ENCODE results near the gene SLC25A21.
"Not testable (repeated sequence)": the region's sequence is repeated elsewhere in the genome, so short reads cannot be mapped to it uniquely, and the experiment has no call there.

The SLC25A21 gene

GRCh38 chr14:36988989-36989388, 183.4 kb downstream of the SLC25A21 start:
- Mint-ChIP-seq H3K9me3 (no peaks in the 10 kb centered on the region), H3K27ac (no peak overlapping the region), H3K27me3 (no peaks in the 10 kb centered on the region), H3K36me3 (ENCODE audit: low read depth) (no peaks in the 10 kb centered on the region), H3K4me3 (no peak overlapping the region), H3K4me1 (ENCODE audit: low read depth) (no peaks in the 10 kb centered on the region)

GRCh38 chr14:36988568-36988967, 183.8 kb downstream of the SLC25A21 start:
- no peaks in the 10 kb centered on the region for H3K27me3 Mint-ChIP-seq
- no peak overlapping the region for H3K27ac Mint-ChIP-seq
- H3K9me3 Mint-ChIP-seq = no peaks in the 10 kb centered on the region
- no peaks in the 10 kb centered on the region for H3K4me1 Mint-ChIP-seq (ENCODE audit: low read depth)
- H3K36me3 Mint-ChIP-seq (ENCODE audit: low read depth) = no peaks in the 10 kb centered on the region
- H3K4me3 Mint-ChIP-seq = no peak overlapping the region

- no peaks in the 10 kb centered on the region for H3K9me3 Mint-ChIP-seq
- H3K4me3 Mint-ChIP-seq = no peak overlapping the region
- H3K27ac Mint-ChIP-seq = no peak overlapping the region
- no peaks in the 10 kb centered on the region for H3K4me1 Mint-ChIP-seq (ENCODE audit: low read depth)
- no peaks in the 10 kb centered on the region for H3K27me3 Mint-ChIP-seq
- H3K36me3 Mint-ChIP-seq (ENCODE audit: low read depth) = no peaks in the 10 kb centered on the region
These were observed 186.0 kb downstream of the SLC25A21 start for GRCh38 chr14:36986407-36986806.

- no peak overlapping the region for H3K27ac Mint-ChIP-seq
- H3K4me1 Mint-ChIP-seq (ENCODE audit: low read depth) = no peaks in the 10 kb centered on the region
- no peak overlapping the region for H3K4me3 Mint-ChIP-seq
- peaks cover 5% of the 10 kb centered on the region for H3K9me3 Mint-ChIP-seq
- H3K27me3 Mint-ChIP-seq = no peaks in the 10 kb centered on the region
- no peaks in the 10 kb centered on the region for H3K36me3 Mint-ChIP-seq (ENCODE audit: low read depth)
These were observed 190.4 kb downstream of the SLC25A21 start for GRCh38 chr14:36981832-36982529.

- not testable (repeated sequence) for H3K9me3 Mint-ChIP-seq; H3K36me3 Mint-ChIP-seq (ENCODE audit: low read depth); H3K4me1 Mint-ChIP-seq (ENCODE audit: low read depth); H3K27me3 Mint-ChIP-seq; H3K27ac Mint-ChIP-seq; H3K4me3 Mint-ChIP-seq
These were observed 192.0 kb downstream of the SLC25A21 start for GRCh38 chr14:36980413-36980812.

GRCh38 chr14:36979863-36980262, 192.5 kb downstream of the SLC25A21 start:
- Mint-ChIP-seq H3K4me1 (ENCODE audit: low read depth) (no peaks in the 10 kb centered on the region), H3K27me3 (no peaks in the 10 kb centered on the region), H3K27ac (no peak overlapping the region), H3K4me3 (no peak overlapping the region), H3K9me3 (peaks cover 5% of the 10 kb centered on the region), H3K36me3 (ENCODE audit: low read depth) (no peaks in the 10 kb centered on the region)

GRCh38 chr14:36976571-36977023, 195.8 kb downstream of the SLC25A21 start:
- no peaks in the 10 kb centered on the region for H3K4me1 Mint-ChIP-seq (ENCODE audit: low read depth)
- H3K9me3 Mint-ChIP-seq = peaks cover 5% of the 10 kb centered on the region
- H3K27me3 Mint-ChIP-seq = no peaks in the 10 kb centered on the region
- no peak overlapping the region for H3K4me3 Mint-ChIP-seq
- H3K36me3 Mint-ChIP-seq (ENCODE audit: low read depth) = no peaks in the 10 kb centered on the region
- no peak overlapping the region for H3K27ac Mint-ChIP-seq

- Mint-ChIP-seq H3K27me3 (no peaks in the 10 kb centered on the region), H3K4me3 (no peak overlapping the region), H3K27ac (no peak overlapping the region), H3K36me3 (ENCODE audit: low read depth) (no peaks in the 10 kb centered on the region), H3K4me1 (ENCODE audit: low read depth) (no peaks in the 10 kb centered on the region), H3K9me3 (peaks cover 5% of the 10 kb centered on the region)
These were observed 196.6 kb downstream of the SLC25A21 start for GRCh38 chr14:36975834-36976233.

- Mint-ChIP-seq H3K36me3 (ENCODE audit: low read depth) (no peaks in the 10 kb centered on the region), H3K9me3 (peaks cover under 1% of the 10 kb centered on the region), H3K4me1 (ENCODE audit: low read depth) (no peaks in the 10 kb centered on the region), H3K4me3 (no peak overlapping the region), H3K27ac (no peak overlapping the region), H3K27me3 (no peaks in the 10 kb centered on the region)
These were observed 197.4 kb downstream of the SLC25A21 start for GRCh38 chr14:36974985-36975384.

- Mint-ChIP-seq H3K36me3 (ENCODE audit: low read depth) (no peaks in the 10 kb centered on the region), H3K27ac (no peak overlapping the region), H3K27me3 (no peaks in the 10 kb centered on the region), H3K4me1 (ENCODE audit: low read depth) (no peaks in the 10 kb centered on the region), H3K4me3 (no peak overlapping the region), H3K9me3 (no peaks in the 10 kb centered on the region)
These were observed 198.5 kb downstream of the SLC25A21 start for GRCh38 chr14:36973806-36974442.

- Mint-ChIP-seq H3K27me3 (no peaks in the 10 kb centered on the region), H3K9me3 (no peaks in the 10 kb centered on the region), H3K27ac (no peak overlapping the region), H3K36me3 (ENCODE audit: low read depth) (no peaks in the 10 kb centered on the region), H3K4me1 (ENCODE audit: low read depth) (no peaks in the 10 kb centered on the region), H3K4me3 (no peak overlapping the region)
These were observed 201.0 kb downstream of the SLC25A21 start for GRCh38 chr14:36971263-36971855.

- Mint-ChIP-seq H3K27me3 (no peaks in the 10 kb centered on the region), H3K4me1 (ENCODE audit: low read depth) (no peaks in the 10 kb centered on the region), H3K4me3 (no peak overlapping the region), H3K27ac (no peak overlapping the region), H3K9me3 (peaks cover 4% of the 10 kb centered on the region), H3K36me3 (ENCODE audit: low read depth) (no peaks in the 10 kb centered on the region)
These were observed 204.4 kb downstream of the SLC25A21 start for GRCh38 chr14:36967892-36968555.

- no peaks in the 10 kb centered on the region for H3K4me1 Mint-ChIP-seq (ENCODE audit: low read depth)
- no peak overlapping the region for H3K4me3 Mint-ChIP-seq
- no peaks in the 10 kb centered on the region for H3K36me3 Mint-ChIP-seq (ENCODE audit: low read depth)
- H3K27me3 Mint-ChIP-seq = no peaks in the 10 kb centered on the region
- H3K27ac Mint-ChIP-seq = no peak overlapping the region
- no peaks in the 10 kb centered on the region for H3K9me3 Mint-ChIP-seq
These were observed 216.4 kb downstream of the SLC25A21 start for GRCh38 chr14:36955967-36956366.

GRCh38 chr14:36955376-36955775, 217.0 kb downstream of the SLC25A21 start:
- H3K4me1 Mint-ChIP-seq (ENCODE audit: low read depth) = no peaks in the 10 kb centered on the region
- H3K27ac Mint-ChIP-seq = no peak overlapping the region
- H3K4me3 Mint-ChIP-seq = no peak overlapping the region
- no peaks in the 10 kb centered on the region for H3K27me3 Mint-ChIP-seq
- no peaks in the 10 kb centered on the region for H3K36me3 Mint-ChIP-seq (ENCODE audit: low read depth)
- no peaks in the 10 kb centered on the region for H3K9me3 Mint-ChIP-seq

GRCh38 chr14:36952689-36953088, 219.7 kb downstream of the SLC25A21 start:
- no peak overlapping the region for H3K4me3 Mint-ChIP-seq
- no peaks in the 10 kb centered on the region for H3K36me3 Mint-ChIP-seq (ENCODE audit: low read depth)
- no peaks in the 10 kb centered on the region for H3K9me3 Mint-ChIP-seq
- H3K27ac Mint-ChIP-seq = no peak overlapping the region
- no peaks in the 10 kb centered on the region for H3K27me3 Mint-ChIP-seq
- H3K4me1 Mint-ChIP-seq (ENCODE audit: low read depth) = no peaks in the 10 kb centered on the region

Data from stimulated activated naive CD8-positive, alpha-beta T cell treated with anti-CD3 and anti-CD28 coated beads, Interleukin-15, Interleukin-2, amounts not matched to agents 100 ng/mL and 50 ng/mL, for 24 hours (primary cell).